Pancreas (tissue), 10 donors: ENCODE results near the gene ERAP2. TPM values are rescaled to one million over a fixed set of nuclear protein-coding genes. Genes with fewer than 3 reads are reported as not detected.
A peak's percentile ranks its signal among the peaks of the same experiment; 100 is the strongest.

Experiments
- ATAC-seq, 4 donors: fragments of 200-7000 bp; cut with Tn5 transposase; one replicate each; pipeline versions ENCODE4 v1.8.0 to v1.9.1; 2020; ENCODE audit warnings: mild to moderate bottlenecking in 4 of 4, moderate library complexity in 4 of 4
- DNase-seq, 6 donors: peaks; one replicate each; pipeline ENCODE4 v3.0.0-alpha.2; 2020
- FAIRE-seq: peaks from 2 replicates; lab custom pipeline; 2012; peaks lifted over from hg19 to GRCh38; lab: Jason Lieb, UNC
- H3K27ac ChIP-seq, 4 donors: fragments of 200-600 bp; sonication (generic); 1 replicate in 3 of 4; 2 replicates in 1 of 4; pipeline versions ENCODE4 v1.5.0 to v1.8.0; 2020
- H3K27me3 ChIP-seq, 4 donors: fragments of 200-600 bp; one replicate each; pipeline ENCODE4 v1.8.0; 2021
- H3K36me3 ChIP-seq, 3 donors: fragments of 200-600 bp; sonication (generic) in 1 of 3; one replicate each; pipeline versions ENCODE4 v1.5.0 to v1.8.0; 2020 to 2021
- H3K4me1 ChIP-seq, 3 donors: fragments of 200-600 bp; one replicate each; pipeline ENCODE4 v1.8.0; 2021
- H3K4me3 ChIP-seq, 4 donors: fragments of 200-600 bp; sonication (generic) in 2 of 4; one replicate each; pipeline versions ENCODE4 v1.5.0 to v1.8.0; 2020 to 2021
- H3K9me3 ChIP-seq, 4 donors: fragments of 200-600 bp; one replicate each; pipeline ENCODE4 v1.8.0; 2021
- CTCF ChIP-seq, 4 donors: fragments of 200-600 bp; sonication (generic) in 3 of 4; IDR thresholded peaks; one replicate each; pipeline versions ENCODE4 v1.5.0 to v1.8.0; 2021; ENCODE audit warnings: antibody characterized with exemption in 4 of 4
- WGBS, 2 donors: extraction: QIAGEN DNeasy Blood & Tissue Kit; methylation state at CpG; one replicate each; pipeline ENCODE4 v1.1.7; 2013; 5-methylcytosine and 5-hydroxymethylcytosine counted together
- intact Hi-C, 3 donors: fragments of 100-400 bp; cut with DNase I; formaldehyde crosslinking; loops; one replicate each; pipeline versions ENCODE4 v1.11.1 to v1.14.2; 2022
- polyA plus RNA-seq, 2 donors: library from polyadenylated mRNA; stranded (reverse); fragments of 200-250 nt; gene quantifications; one replicate each; pipeline ENCODE4 v1.2.3, GENCODE V29; 2013
- total RNA-seq, 6 donors: library from RNA; stranded (reverse); fragmentation: NEBNext Ultra II Directional in 4 of 6; extraction: Animal tissue kit (Norgen Biotek cat#: 25700) in 4 of 6; gene quantifications; one replicate each; pipeline versions ENCODE4 v1.2.1 to v1.2.4, GENCODE V29; 2021 to 2023
- donor health status: healthy with polysubstance abuse.
- donor health status: DM: no; HTN: no; CAD: no; lungs with moderate emphysema.
- donor health status: DM: no; HTN: no; CAD: no.
- donor health status: control.
- donor health status: control.
- donor health status: Bipolar disorder and iron deficiency.
- donor health status: DM: yes; HTN: yes; CAD: no.
- donor health status: DM: no; HTN: no; CAD: no.
- donor health status: DM: no; HTN: no; CAD: no.
- donor health status: DM: yes; HTN: yes; CAD: no.

ERAP2 gene
- total and polyA plus RNA-seq, 8 donors: 0.22 to 9.3 (median 1.4) TPM

- no peak for TF ChIP-seq CTCF (IDR thresholded peaks at IDR 0.05)
- H3K4me1 ChIP-seq: no peaks in the 10 kb centered on the region
- DNase-seq: no peak
- WGBS, 2 donors: 75 to 76% methylated on average over 5 of the region's 5 CpGs
- intact Hi-C loops: no loop called here
- H3K9me3 ChIP-seq: no peaks in the 10 kb centered on the region
- peak in 1 of 4 donors; percentile 46 for ATAC-seq
- no peaks in the 10 kb centered on the region for H3K36me3 ChIP-seq
- no peak for FAIRE-seq
- no peak overlapping the region for H3K27ac ChIP-seq
- no peak overlapping the region for H3K4me3 ChIP-seq
- no peaks in the 10 kb centered on the region for H3K27me3 ChIP-seq
Measured at GRCh38 chr5:96885518-96886338, 9.4 kb downstream of the ERAP2 start.

GRCh38 chr5:96893342-96893741 is 17.0 kb downstream of the ERAP2 start:
- H3K27me3 ChIP-seq: no peaks in the 10 kb centered on the region
- H3K36me3 ChIP-seq: no peaks in the 10 kb centered on the region
- intact Hi-C loops: no loop called here
- no peak for ATAC-seq
- no peak for TF ChIP-seq CTCF (IDR thresholded peaks at IDR 0.05)
- no peak for DNase-seq
- H3K4me3 ChIP-seq: no peak overlapping the region
- WGBS, 2 donors: 83 to 87% methylated on average over 4 of the region's 4 CpGs
- H3K27ac ChIP-seq: no peak overlapping the region
- no peak for FAIRE-seq
- no peaks in the 10 kb centered on the region for H3K4me1 ChIP-seq
- H3K9me3 ChIP-seq: no peaks in the 10 kb centered on the region

- Histone ChIP-seq H3K4me1 (no peaks in the 10 kb centered on the region), H3K27me3 (no peaks in the 10 kb centered on the region), H3K36me3 (no peaks in the 10 kb centered on the region), H3K27ac (no peak overlapping the region), H3K4me3 (no peak overlapping the region), H3K9me3 (no peaks in the 10 kb centered on the region)
- FAIRE-seq: no peak
- no peak for DNase-seq
- TF ChIP-seq CTCF (IDR thresholded peaks at IDR 0.05): no peak
- intact Hi-C loops: no loop called here
- 87 to 90% methylated on average over 4 of the region's 4 CpGs for WGBS, 2 donors
- ATAC-seq: peak in 1 of 4 donors; percentile 23
Measured at GRCh38 chr5:96896276-96896675, 20.0 kb downstream of the ERAP2 start.

GRCh38 chr5:96896806-96897205 is 20.5 kb downstream of the ERAP2 start:
- no peak overlapping the region for H3K4me3 ChIP-seq
- no peaks in the 10 kb centered on the region for H3K36me3 ChIP-seq
- no peaks in the 10 kb centered on the region for H3K27me3 ChIP-seq
- H3K4me1 ChIP-seq: no peaks in the 10 kb centered on the region
- FAIRE-seq (no peak), DNase-seq (no peak), ATAC-seq (peak in 2 of 4 donors; percentile 69 to 70)
- WGBS, 2 donors: 60 to 62% methylated on average over 3 of the region's 3 CpGs
- no peaks in the 10 kb centered on the region for H3K9me3 ChIP-seq
- H3K27ac ChIP-seq: no peak overlapping the region
- TF ChIP-seq CTCF (IDR thresholded peaks at IDR 0.05): no peak
- intact Hi-C loops: no loop called here

- DNase-seq (no peak), ATAC-seq (no peak), FAIRE-seq (no peak)
- no peak overlapping the region for H3K4me3 ChIP-seq
- H3K4me1 ChIP-seq: no peaks in the 10 kb centered on the region
- no peaks in the 10 kb centered on the region for H3K9me3 ChIP-seq
- 88 to 94% methylated on average over 6 of the region's 6 CpGs for WGBS, 2 donors
- H3K27me3 ChIP-seq: no peaks in the 10 kb centered on the region
- H3K36me3 ChIP-seq: no peaks in the 10 kb centered on the region
- intact Hi-C loops: no loop called here
- H3K27ac ChIP-seq: no peak overlapping the region
- no peak for TF ChIP-seq CTCF (IDR thresholded peaks at IDR 0.05)
Measured at GRCh38 chr5:96901384-96901783, 25.1 kb downstream of the ERAP2 start.
